HEK293T (cell line): ENCODE measurements around the gene PRMT7.

Experiments used
- CTBP1 ChIP-seq: fragments of 450-650 bp; IDR thresholded peaks from 2 replicates; pipeline ENCODE4 v1.6.1; 2016; ENCODE audit warnings: borderline replicate concordance
- FOXA1 ChIP-seq: fragments of 450-650 bp; IDR thresholded peaks from 2 replicates; pipeline ENCODE4 v1.6.1; 2016; ENCODE audit warnings: mild to moderate bottlenecking
- SUZ12 ChIP-seq: fragments of 450-650 bp; IDR thresholded peaks from 2 replicates; pipeline ENCODE4 v1.6.1; 2016; ENCODE audit warnings: mild to moderate bottlenecking
- TARDBP ChIP-seq: fragments of 450-650 bp; IDR thresholded peaks from 2 replicates; pipeline ENCODE4 v1.6.1; 2016
- ZNF384 ChIP-seq: fragments of 450-650 bp; IDR thresholded peaks from 2 replicates; pipeline ENCODE4 v1.6.1; 2016

- TF ChIP-seq SUZ12 (no peak), ZNF384 (no peak), FOXA1 (no peak), CTBP1 (no peak), TARDBP (no peak)
These were observed at the start of gene PRMT7, which contains the start of gene SLC7A6OS for GRCh38 chr16:68310774-68311511.
